Right atrium auricular region (tissue), 2 donors: ENCODE results near the gene PAX7. TPM values are rescaled to one million over a fixed set of nuclear protein-coding genes. Genes with fewer than 3 reads are reported as not detected.
"Not testable (repeated sequence)": the region's sequence is repeated elsewhere in the genome, so short reads cannot be mapped to it uniquely, and the experiment has no call there.

Source experiments
- DNase-seq: peaks from one replicate; pipeline ENCODE4 v3.0.0-alpha.2; 2019; ENCODE audit warnings: low spot score
- H3K27ac ChIP-seq, 2 donors: fragments of 200-600 bp; sonication (generic); 1 replicate in 1 of 2; 2 replicates in 1 of 2; pipeline ENCODE4 v1.5.1; 2016 to 2019
- H3K27me3 ChIP-seq, 2 donors: fragments of 200-600 bp; sonication (generic); one replicate each; pipeline versions ENCODE4 v1.5.1 to v1.6.0; 2017 to 2019
- H3K36me3 ChIP-seq: fragments of 200-600 bp; sonication (generic); one replicate; pipeline ENCODE4 v1.5.1; 2016
- H3K4me1 ChIP-seq, 2 donors: fragments of 200-600 bp; sonication (generic); one replicate each; pipeline versions ENCODE4 v1.5.1 to v1.6.0; 2017 to 2019
- H3K4me3 ChIP-seq, 2 donors: fragments of 200-600 bp; sonication (generic); 1 replicate in 1 of 2; 2 replicates in 1 of 2; pipeline ENCODE4 v1.5.1; 2017 to 2019; ENCODE audit warnings: mild to moderate bottlenecking in 1 of 2, moderate library complexity in 1 of 2
- H3K9me3 ChIP-seq, 2 donors: fragments of 200-600 bp; sonication (generic); one replicate each; pipeline ENCODE4 v1.5.1; 2019
- total RNA-seq, 2 donors: library from RNA; depleted of rRNA; stranded (reverse); fragments of >200 nt; gene quantifications; one replicate each; pipeline ENCODE4 v1.1.0, GENCODE V29; 2016
- TF ChIP-seq, protein P1 (sequence below), 2 donors: fragments of 200-600 bp; sonication (generic); IDR thresholded peaks; one replicate each; pipeline ENCODE4 v1.5.1; 2019; ENCODE audit warnings: antibody characterized with exemption in 2 of 2

Gene PAX7
- total RNA-seq, 2 donors from 2014 or later, result not detected

DNA sequence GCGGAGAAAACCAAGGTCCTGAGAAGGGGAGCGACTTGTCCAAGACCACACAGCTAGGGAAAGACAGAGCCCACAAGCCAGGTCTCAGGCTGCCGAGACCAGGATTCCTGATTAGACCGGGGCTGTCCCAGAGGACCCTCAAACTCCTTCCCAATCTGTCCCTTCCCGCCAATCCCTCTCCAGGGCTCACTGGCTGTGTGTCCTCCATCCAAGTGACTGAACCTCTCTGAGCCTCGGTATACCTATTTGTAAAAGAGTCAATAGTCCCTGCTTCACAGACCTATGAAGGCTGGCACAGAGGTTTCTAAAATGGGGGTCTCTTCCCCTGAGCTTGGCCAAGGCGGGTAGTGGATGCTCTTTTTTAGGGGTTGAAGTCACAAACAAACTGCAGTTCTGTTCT, 56.6 kb downstream of the PAX7 start:
- no peak overlapping the region for H3K4me3 ChIP-seq
- no peaks in the 10 kb centered on the region for H3K27me3 ChIP-seq
- TF ChIP-seq, protein P1, sequence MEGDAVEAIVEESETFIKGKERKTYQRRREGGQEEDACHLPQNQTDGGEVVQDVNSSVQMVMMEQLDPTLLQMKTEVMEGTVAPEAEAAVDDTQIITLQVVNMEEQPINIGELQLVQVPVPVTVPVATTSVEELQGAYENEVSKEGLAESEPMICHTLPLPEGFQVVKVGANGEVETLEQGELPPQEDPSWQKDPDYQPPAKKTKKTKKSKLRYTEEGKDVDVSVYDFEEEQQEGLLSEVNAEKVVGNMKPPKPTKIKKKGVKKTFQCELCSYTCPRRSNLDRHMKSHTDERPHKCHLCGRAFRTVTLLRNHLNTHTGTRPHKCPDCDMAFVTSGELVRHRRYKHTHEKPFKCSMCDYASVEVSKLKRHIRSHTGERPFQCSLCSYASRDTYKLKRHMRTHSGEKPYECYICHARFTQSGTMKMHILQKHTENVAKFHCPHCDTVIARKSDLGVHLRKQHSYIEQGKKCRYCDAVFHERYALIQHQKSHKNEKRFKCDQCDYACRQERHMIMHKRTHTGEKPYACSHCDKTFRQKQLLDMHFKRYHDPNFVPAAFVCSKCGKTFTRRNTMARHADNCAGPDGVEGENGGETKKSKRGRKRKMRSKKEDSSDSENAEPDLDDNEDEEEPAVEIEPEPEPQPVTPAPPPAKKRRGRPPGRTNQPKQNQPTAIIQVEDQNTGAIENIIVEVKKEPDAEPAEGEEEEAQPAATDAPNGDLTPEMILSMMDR (IDR thresholded peaks at IDR 0.05), result no peak
- no peak overlapping the region for H3K27ac ChIP-seq
- no peaks in the 10 kb centered on the region for H3K4me1 ChIP-seq
- H3K9me3 ChIP-seq, result no peaks in the 10 kb centered on the region
- no peak for DNase-seq
- H3K36me3 ChIP-seq, result no peaks in the 10 kb centered on the region

DNA sequence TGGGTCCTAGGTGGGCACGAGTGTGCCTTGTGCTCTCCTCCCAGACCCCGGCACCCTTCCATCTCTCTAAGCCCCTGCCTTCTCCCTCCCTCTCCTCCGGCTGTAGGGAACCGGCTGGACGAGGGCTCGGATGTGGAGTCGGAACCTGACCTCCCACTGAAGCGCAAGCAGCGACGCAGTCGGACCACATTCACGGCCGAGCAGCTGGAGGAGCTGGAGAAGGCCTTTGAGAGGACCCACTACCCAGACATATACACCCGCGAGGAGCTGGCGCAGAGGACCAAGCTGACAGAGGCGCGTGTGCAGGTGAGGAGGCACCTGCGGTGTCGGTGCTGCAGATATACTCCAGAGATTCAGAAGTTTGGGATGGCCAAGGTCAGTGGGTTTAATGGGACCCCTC, 61.0 kb downstream of the PAX7 start:
- H3K4me1 ChIP-seq, result no peaks in the 10 kb centered on the region
- no peak overlapping the region for H3K27ac ChIP-seq
- no peak for DNase-seq
- H3K27me3 ChIP-seq, result no peaks in the 10 kb centered on the region
- TF ChIP-seq, protein P1 (IDR thresholded peaks at IDR 0.05), result no peak
- no peaks in the 10 kb centered on the region for H3K9me3 ChIP-seq
- no peak overlapping the region for H3K4me3 ChIP-seq
- no peaks in the 10 kb centered on the region for H3K36me3 ChIP-seq

DNA sequence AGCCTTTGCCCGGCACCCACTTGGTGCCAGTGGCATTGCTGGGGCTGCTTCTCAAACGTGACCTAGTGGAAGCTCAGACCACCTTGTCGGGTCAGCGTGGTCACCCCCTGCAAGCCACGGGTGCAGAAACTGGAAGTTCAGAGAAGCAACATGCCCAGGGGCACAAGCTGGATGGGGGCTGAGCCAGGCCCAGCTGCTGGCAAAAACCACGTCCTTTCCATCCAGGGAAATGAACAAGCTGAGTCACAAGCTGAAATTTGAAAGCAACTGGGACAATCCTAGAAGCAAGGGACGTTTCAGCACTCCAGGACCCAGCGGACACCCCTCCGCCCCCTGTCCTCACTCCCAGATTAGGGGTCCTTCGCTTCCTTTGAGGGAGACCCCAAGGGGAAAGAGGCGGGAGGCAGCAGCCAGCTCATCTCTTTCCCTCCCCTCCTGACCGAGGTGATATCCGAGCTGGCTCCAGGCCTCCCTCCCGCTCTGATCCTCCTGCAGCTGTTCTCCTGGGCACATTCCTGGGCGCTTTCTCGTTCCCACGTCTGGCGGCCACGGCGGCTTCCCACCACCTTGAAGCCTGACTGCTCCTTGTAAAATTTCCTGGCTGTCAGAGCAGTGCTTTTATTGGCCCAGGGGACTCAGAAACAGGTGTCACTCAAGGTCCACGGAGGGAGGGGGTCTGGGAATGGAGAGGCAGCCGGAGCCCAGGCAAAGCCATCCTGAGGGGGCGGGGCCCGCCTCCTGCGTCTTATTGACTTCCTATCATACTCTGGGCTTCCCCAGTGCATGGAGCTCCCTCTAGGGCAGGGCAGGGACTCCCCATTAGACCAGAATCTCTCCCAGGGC, 62.8 kb downstream of the PAX7 start:
- TF ChIP-seq, protein P1 (IDR thresholded peaks at IDR 0.05), result no peak
- DNase-seq, result no peak
- no peaks in the 10 kb centered on the region for H3K27me3 ChIP-seq
- no peak overlapping the region for H3K27ac ChIP-seq
- no peaks in the 10 kb centered on the region for H3K4me1 ChIP-seq
- no peaks in the 10 kb centered on the region for H3K36me3 ChIP-seq
- H3K9me3 ChIP-seq, result no peaks in the 10 kb centered on the region
- H3K4me3 ChIP-seq, result no peak overlapping the region

DNA sequence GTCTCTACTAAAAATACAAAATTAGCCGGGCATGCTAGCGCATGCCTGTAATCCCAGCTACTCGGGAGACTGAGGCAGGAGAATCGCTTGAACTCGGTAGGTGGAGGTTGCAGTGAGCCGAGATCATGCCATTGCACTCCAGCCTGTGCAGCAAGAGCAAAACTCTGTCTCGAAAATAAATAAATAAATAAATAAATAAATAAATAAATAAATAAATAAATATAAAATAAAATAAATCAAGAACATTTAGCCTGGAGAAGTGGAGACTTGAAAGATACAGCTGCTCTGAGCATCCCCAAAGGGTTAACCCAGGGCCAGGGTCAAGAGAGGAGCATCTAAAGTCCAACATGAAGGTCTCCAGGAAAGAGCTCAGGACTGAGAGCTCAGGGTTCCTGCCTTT, 63.6 kb downstream of the PAX7 start:
- not testable (repeated sequence) for H3K9me3 ChIP-seq, H3K27ac ChIP-seq, DNase-seq, H3K27me3 ChIP-seq, H3K4me1 ChIP-seq, H3K36me3 ChIP-seq, H3K4me3 ChIP-seq

DNA sequence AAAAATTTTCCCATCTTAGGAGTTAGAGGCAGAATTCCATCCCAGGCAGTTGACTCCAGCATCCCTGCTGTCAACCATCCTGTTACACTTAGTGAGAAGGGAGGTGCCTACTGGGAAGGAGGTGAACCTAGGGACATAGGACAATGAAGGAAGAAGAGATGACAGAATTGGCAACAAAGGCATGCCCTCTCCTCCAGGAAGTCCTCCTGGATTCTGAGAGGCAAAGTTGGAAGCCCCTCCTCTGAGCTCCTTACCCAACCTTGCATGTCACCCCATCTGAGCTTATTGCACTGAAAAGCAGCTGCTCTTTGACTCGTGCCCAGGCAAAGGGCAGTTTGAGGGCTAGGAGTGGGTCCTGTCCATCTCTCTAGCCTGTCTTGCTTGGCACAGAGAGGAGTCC, 66.9 kb downstream of the PAX7 start:
- Histone ChIP-seq H3K4me1 (no peaks in the 10 kb centered on the region), H3K9me3 (no peaks in the 10 kb centered on the region), H3K27me3 (peaks cover 0 to 4% of the 10 kb centered on the region in 2 donors), H3K27ac (no peak overlapping the region), H3K4me3 (no peak overlapping the region), H3K36me3 (no peaks in the 10 kb centered on the region)
- no peak for DNase-seq
- TF ChIP-seq, protein P1 (IDR thresholded peaks at IDR 0.05), result no peak

DNA sequence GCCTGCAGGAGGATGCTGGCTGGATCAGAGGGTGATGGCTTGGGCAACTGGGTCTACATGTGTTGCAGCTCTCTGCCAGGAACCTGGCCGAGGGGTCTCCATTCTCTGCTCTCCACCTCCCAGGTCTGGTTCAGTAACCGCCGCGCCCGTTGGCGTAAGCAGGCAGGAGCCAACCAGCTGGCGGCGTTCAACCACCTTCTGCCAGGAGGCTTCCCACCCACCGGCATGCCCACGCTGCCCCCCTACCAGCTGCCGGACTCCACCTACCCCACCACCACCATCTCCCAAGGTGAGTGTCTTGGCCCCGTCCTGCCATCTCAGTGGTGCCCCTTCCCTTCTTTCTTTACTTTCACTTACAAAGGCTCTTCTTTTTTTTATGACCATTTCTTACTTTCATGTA, 69.9 kb downstream of the PAX7 start:
- no peak for DNase-seq
- H3K4me1 ChIP-seq, result no peaks in the 10 kb centered on the region
- H3K27me3 ChIP-seq, result peaks cover 0 to 4% of the 10 kb centered on the region in 2 donors
- H3K27ac ChIP-seq, result no peak overlapping the region
- no peak overlapping the region for H3K4me3 ChIP-seq
- no peaks in the 10 kb centered on the region for H3K36me3 ChIP-seq
- TF ChIP-seq, protein P1 (IDR thresholded peaks at IDR 0.05), result no peak
- H3K9me3 ChIP-seq, result no peaks in the 10 kb centered on the region
